Measurements from ENCODE around the gene ZNF180.

GRCh38 chr19:44499962-44500949 lies at the start of gene ZNF180:
- peak; percentile 49 for TF ChIP-seq YY1 (IDR thresholded peaks at IDR 0.05; ENCODE audit: insufficient read depth, insufficient read length)
- no peak for TF ChIP-seq ZNF274 (IDR thresholded peaks at IDR 0.05; ENCODE audit: low read depth, low read length)

Data from NT2/D1 (cell line).